ENCODE results near the gene CEMP1. TPM values are rescaled to one million over a fixed set of nuclear protein-coding genes. Genes with fewer than 3 reads are reported as not detected.

CEMP1 gene
- total RNA-seq, 1 experiment from 2014 or later = 0.68 TPM

- TF ChIP-seq CTCF (IDR thresholded peaks at IDR 0.05; ENCODE audit: insufficient read depth in 1 of 2, low read depth in 1 of 2, low read length in 1 of 2, severe bottlenecking in 1 of 2, unreplicated experiment in 1 of 2) = no peak
- no peaks in the 10 kb centered on the region for H3K27me3 ChIP-seq (replicated peaks; ENCODE audit: control insufficient read depth, insufficient read depth, low read length)
- ChIA-PET CTCF (interaction anchor here (0.6 kb wide), 1 partner anchor 83 kb away, joined by 4 read pairs; no protein-coding TSS in a partner anchor), POLR2A (no interaction called here)
- H3K4me3 Mint-ChIP-seq (ENCODE audit: unreplicated experiment) = no peak overlapping the region
- H3K9me3 ChIP-seq = no peaks in the 10 kb centered on the region
- H3K4me1 Mint-ChIP-seq (ENCODE audit: low read depth, unreplicated experiment) = peaks cover 15% of the 10 kb centered on the region
- H3K4me1 ChIP-seq = peaks cover 21% of the 10 kb centered on the region
- BruUV-seq (replicated peaks) = no TSS peak
- H3K27ac Mint-ChIP-seq (ENCODE audit: unreplicated experiment) = no peak overlapping the region
- peaks cover 5% of the 10 kb centered on the region for H3K36me3 ChIP-seq (ENCODE audit: control insufficient read depth, insufficient read depth, low read length)
- no peaks in the 10 kb centered on the region for H3K9me3 Mint-ChIP-seq (ENCODE audit: unreplicated experiment)
- H3K4me3 ChIP-seq (ENCODE audit: low read depth, low read length) = no peak overlapping the region
- peaks cover 47% of the 10 kb centered on the region for H3K36me3 Mint-ChIP-seq (ENCODE audit: insufficient read depth, unreplicated experiment)
- no peak for DNase-seq
- intact Hi-C loops (cut with micrococcal nuclease; ENCODE audit: unreplicated experiment) = no loop called here
- no peaks in the 10 kb centered on the region for H3K27me3 Mint-ChIP-seq (ENCODE audit: insufficient read depth, unreplicated experiment)
Observed at GRCh38 chr16:2528161-2529060, 2.8 kb downstream of the CEMP1 start.

GRCh38 chr16:2527784-2528100, 3.5 kb downstream of the CEMP1 start:
- H3K4me1 ChIP-seq = peaks cover 25% of the 10 kb centered on the region

More at GRCh38 chr16:2527784-2528100, 3.5 kb downstream of the CEMP1 start:
- ChIA-PET POLR2A (no interaction called here), CTCF (interaction anchor here (0.6 kb wide), 1 partner anchor 83 kb away, joined by 4 read pairs; no protein-coding TSS in a partner anchor)
- Histone ChIP-seq H3K27me3 (replicated peaks; ENCODE audit: control insufficient read depth, insufficient read depth, low read length) (no peaks in the 10 kb centered on the region), H3K36me3 (ENCODE audit: control insufficient read depth, insufficient read depth, low read length) (peaks cover 6% of the 10 kb centered on the region), H3K4me3 (ENCODE audit: low read depth, low read length) (no peak overlapping the region), H3K9me3 (no peaks in the 10 kb centered on the region)
- Mint-ChIP-seq H3K36me3 (ENCODE audit: insufficient read depth, unreplicated experiment) (peaks cover 47% of the 10 kb centered on the region), H3K4me3 (ENCODE audit: unreplicated experiment) (no peak overlapping the region), H3K9me3 (ENCODE audit: unreplicated experiment) (no peaks in the 10 kb centered on the region), H3K27me3 (ENCODE audit: insufficient read depth, unreplicated experiment) (no peaks in the 10 kb centered on the region), H3K4me1 (ENCODE audit: low read depth, unreplicated experiment) (peaks cover 16% of the 10 kb centered on the region), H3K27ac (ENCODE audit: unreplicated experiment) (no peak overlapping the region)
- DNase-seq = no peak
- no TSS peak for BruUV-seq (replicated peaks)
- intact Hi-C loops (cut with micrococcal nuclease; ENCODE audit: unreplicated experiment) = no loop called here
- no peak for TF ChIP-seq CTCF (IDR thresholded peaks at IDR 0.05; ENCODE audit: insufficient read depth in 1 of 2, low read depth in 1 of 2, low read length in 1 of 2, severe bottlenecking in 1 of 2, unreplicated experiment in 1 of 2)
